Measurements from ENCODE around the gene KRT81. TPM values are rescaled to one million over a fixed set of nuclear protein-coding genes. Genes with fewer than 3 reads are reported as not detected.
"Not testable (repeated sequence)": the region's sequence is repeated elsewhere in the genome, so short reads cannot be mapped to it uniquely, and the experiment has no call there.

Gene KRT81
- total and polyA plus RNA-seq, 2 donors from 2014 or later: not detected

GRCh38 chr12:52305921-52306705, 14.8 kb upstream of the KRT81 start:
- intact Hi-C loops (cut with DNase I): no loop called here
- no peaks in the 10 kb centered on the region for H3K9me3 ChIP-seq (ENCODE audit: control insufficient read depth in 2 of 3, insufficient read depth in 1 of 3, low read length in 3 of 3)
- no peak for TF ChIP-seq CTCF (IDR thresholded peaks at IDR 0.05; ENCODE audit: borderline replicate concordance, extremely low read depth, insufficient read depth)

GRCh38 chr12:52304941-52305411, 13.6 kb upstream of the KRT81 start:
- H3K9me3 ChIP-seq (ENCODE audit: control insufficient read depth in 2 of 3, insufficient read depth in 1 of 3, low read length in 3 of 3); H3K27me3 ChIP-seq (ENCODE audit: control insufficient read depth, insufficient read depth, low read length); H3K9ac ChIP-seq (ENCODE audit: low read length in 3 of 3); intact Hi-C loops (cut with DNase I); DNase-seq; H3K4me1 ChIP-seq (ENCODE audit: control insufficient read depth in 2 of 3, insufficient read depth in 2 of 3, low read depth in 1 of 3, low read length in 3 of 3); FAIRE-seq; H3K36me3 ChIP-seq (ENCODE audit: control insufficient read depth in 2 of 3, insufficient read depth in 3 of 3, low read length in 3 of 3); H3K4me3 ChIP-seq (ENCODE audit: low read length in 3 of 3); H3K27ac ChIP-seq (ENCODE audit: low read depth in 2 of 2, low read length in 2 of 2): not testable (repeated sequence)

More at GRCh38 chr12:52305921-52306705, 14.8 kb upstream of the KRT81 start:
- no peak overlapping the region for H3K4me3 ChIP-seq (ENCODE audit: low read length in 3 of 3)
- no peak overlapping the region for H3K9ac ChIP-seq (ENCODE audit: low read length in 3 of 3)
- no peaks in the 10 kb centered on the region for H3K27me3 ChIP-seq (ENCODE audit: control insufficient read depth, insufficient read depth, low read length)
- no peaks in the 10 kb centered on the region for H3K4me1 ChIP-seq (ENCODE audit: control insufficient read depth in 2 of 3, insufficient read depth in 2 of 3, low read depth in 1 of 3, low read length in 3 of 3)
- no peaks in the 10 kb centered on the region for H3K36me3 ChIP-seq (ENCODE audit: control insufficient read depth in 2 of 3, insufficient read depth in 3 of 3, low read length in 3 of 3)
- FAIRE-seq (no peak), DNase-seq (no peak)
- no peak overlapping the region for H3K27ac ChIP-seq (ENCODE audit: low read depth in 2 of 2, low read length in 2 of 2)

- DNase-seq; intact Hi-C loops (cut with DNase I); H3K27me3 ChIP-seq (ENCODE audit: control insufficient read depth, insufficient read depth, low read length); H3K4me1 ChIP-seq (ENCODE audit: control insufficient read depth in 2 of 3, insufficient read depth in 2 of 3, low read depth in 1 of 3, low read length in 3 of 3); H3K9ac ChIP-seq (ENCODE audit: low read length in 3 of 3); H3K27ac ChIP-seq (ENCODE audit: low read depth in 2 of 2, low read length in 2 of 2); FAIRE-seq; H3K4me3 ChIP-seq (ENCODE audit: low read length in 3 of 3); H3K9me3 ChIP-seq (ENCODE audit: control insufficient read depth in 2 of 3, insufficient read depth in 1 of 3, low read length in 3 of 3); H3K36me3 ChIP-seq (ENCODE audit: control insufficient read depth in 2 of 3, insufficient read depth in 3 of 3, low read length in 3 of 3): not testable (repeated sequence)
These were observed 11.0 kb upstream of the KRT81 start for GRCh38 chr12:52302242-52302914.

- DNase-seq; H3K27ac ChIP-seq (ENCODE audit: low read depth in 2 of 2, low read length in 2 of 2); H3K4me1 ChIP-seq (ENCODE audit: control insufficient read depth in 2 of 3, insufficient read depth in 2 of 3, low read depth in 1 of 3, low read length in 3 of 3); H3K9me3 ChIP-seq (ENCODE audit: control insufficient read depth in 2 of 3, insufficient read depth in 1 of 3, low read length in 3 of 3); FAIRE-seq; intact Hi-C loops (cut with DNase I); H3K36me3 ChIP-seq (ENCODE audit: control insufficient read depth in 2 of 3, insufficient read depth in 3 of 3, low read length in 3 of 3); H3K9ac ChIP-seq (ENCODE audit: low read length in 3 of 3); H3K4me3 ChIP-seq (ENCODE audit: low read length in 3 of 3); H3K27me3 ChIP-seq (ENCODE audit: control insufficient read depth, insufficient read depth, low read length): not testable (repeated sequence)
These were observed 10.4 kb upstream of the KRT81 start for GRCh38 chr12:52301721-52302120.
